AG09319 (cell line): Measurements from ENCODE around the gene NNMT.

Experiments
- DNase-seq: peaks from one replicate; pipeline ENCODE4 v3.0.0-alpha.2; 2010; ENCODE audit warnings: low read depth; ENCODE audit errors: extremely low read depth
- CTCF ChIP-seq: IDR thresholded peaks from 2 replicates; pipeline ENCODE4 v1.5.1; 2011; ENCODE audit warnings: low read depth, mild to moderate bottlenecking, inconsistent platforms, low read length, moderate library complexity

Gene NNMT

GRCh38 chr11:114295676-114296604 is at the start of gene NNMT:
Gene NNMT (plus strand): TSS chr11:114296399. CDS start chr11:114296557, 158 bp downstream.
- DNase-seq: peak; percentile 97
- TF ChIP-seq CTCF: peak; percentile 15

DNA sequence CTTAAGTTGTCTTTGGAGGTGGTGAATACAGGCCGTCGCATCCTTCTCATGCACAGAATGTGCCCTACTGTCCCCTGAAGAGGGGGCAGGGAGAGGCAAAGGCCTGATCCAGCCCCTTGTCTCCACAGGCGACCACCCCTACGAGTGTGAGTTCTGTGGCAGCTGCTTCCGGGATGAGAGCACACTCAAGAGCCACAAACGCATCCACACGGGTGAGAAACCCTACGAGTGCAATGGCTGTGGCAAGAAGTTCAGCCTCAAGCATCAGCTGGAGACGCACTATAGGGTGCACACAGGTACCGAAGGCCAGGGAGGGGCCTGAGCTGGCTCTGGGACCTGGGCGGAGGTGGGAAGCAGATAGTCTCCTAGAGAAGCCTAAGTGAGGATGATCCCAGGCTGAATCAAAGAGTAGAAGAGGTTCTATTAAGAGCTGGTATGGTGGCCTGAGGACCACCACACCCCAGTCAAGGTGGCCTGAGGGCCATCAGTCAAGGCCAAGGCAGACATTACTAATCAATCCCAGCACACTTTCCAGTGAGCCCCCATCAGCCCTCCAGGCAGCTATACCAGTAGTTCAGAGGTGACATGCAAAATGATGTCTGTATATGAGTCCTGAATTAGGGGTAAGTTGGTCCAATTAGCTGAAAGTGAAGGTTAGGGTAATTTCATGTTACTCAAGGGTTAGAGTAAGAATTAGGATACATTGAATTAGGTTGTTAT is 49.0 kb upstream of the NNMT start:
- TF ChIP-seq CTCF: no peak
- DNase-seq: no peak

DNA sequence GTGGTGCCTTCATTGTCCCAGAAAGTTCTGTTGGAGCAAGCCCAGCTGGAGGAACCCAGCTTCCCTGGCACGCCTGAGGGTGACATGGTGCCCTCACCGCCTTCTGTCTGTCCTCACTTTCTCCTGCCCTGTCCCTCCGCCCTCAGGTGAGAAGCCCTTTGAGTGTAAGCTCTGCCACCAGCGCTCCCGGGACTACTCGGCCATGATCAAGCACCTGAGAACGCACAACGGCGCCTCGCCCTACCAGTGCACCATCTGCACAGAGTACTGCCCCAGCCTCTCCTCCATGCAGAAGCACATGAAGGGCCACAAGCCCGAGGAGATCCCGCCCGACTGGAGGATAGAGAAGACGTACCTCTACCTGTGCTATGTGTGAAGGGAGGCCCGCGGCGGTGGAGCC is 46.0 kb upstream of the NNMT start:
- no peak for TF ChIP-seq CTCF
- DNase-seq: no peak

DNA sequence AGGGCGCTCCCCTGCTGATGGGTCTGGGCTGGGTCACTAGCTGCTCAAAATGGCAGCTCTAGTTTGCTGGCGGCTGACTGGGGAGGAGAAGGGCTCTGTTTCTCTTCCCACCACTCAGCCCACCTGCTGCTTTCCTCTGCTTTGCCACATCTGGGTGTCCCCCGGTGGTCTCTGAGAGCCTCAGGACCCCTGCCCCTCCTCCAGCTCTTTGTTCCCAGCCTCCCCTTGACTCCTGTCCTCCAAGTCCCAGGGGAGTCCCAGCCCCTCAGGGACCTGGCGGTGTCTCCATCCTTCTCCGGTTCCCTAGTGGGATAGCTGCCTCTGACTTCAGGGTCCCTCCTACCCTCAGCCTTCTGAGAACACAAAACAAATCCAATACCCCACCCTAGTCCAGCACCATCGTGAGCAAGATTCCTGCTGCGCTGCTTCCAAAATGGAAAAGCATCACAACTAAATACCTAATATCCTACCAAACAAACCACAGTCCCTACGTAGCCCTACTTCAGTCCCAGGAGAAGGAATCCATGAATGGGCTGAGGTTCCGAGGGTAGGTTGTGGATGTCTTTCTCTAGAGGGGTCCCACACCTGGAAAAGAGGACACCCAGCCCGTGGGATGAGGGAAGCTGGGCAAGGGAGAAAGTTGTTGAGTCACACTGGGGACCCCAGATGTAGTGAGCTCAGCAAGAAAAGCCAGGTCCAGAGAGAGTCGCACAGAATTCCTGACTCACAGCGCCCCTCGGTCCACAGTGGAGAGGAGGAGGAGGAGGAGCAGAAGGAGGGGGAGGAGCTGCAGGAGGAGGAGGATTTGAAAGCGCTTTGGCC is 45.0 kb upstream of the NNMT start:
- no peak for TF ChIP-seq CTCF
- no peak for DNase-seq

- DNase-seq: no peak
- no peak for TF ChIP-seq CTCF
These were observed 44.3 kb upstream of the NNMT start for GRCh38 chr11:114251815-114252337.

- TF ChIP-seq CTCF: no peak
- no peak for DNase-seq
These were observed 43.4 kb upstream of the NNMT start for GRCh38 chr11:114252767-114253166.
